Activated T-helper 1 cell treated with anti-CD3 and anti-CD28 coated beads, Interleukin-12 subunit alpha, Interleukin-12 subunit beta, Interleukin-2, Interleukin-4 antibody, amounts not matched to agents 30 ng/mL and 10 ng/mL and 1 ng/mL, durations not matched to agents 14 hours and 24 hours and 36 hours (primary cell): ENCODE measurements around the gene PCNX3. TPM values are rescaled to one million over a fixed set of nuclear protein-coding genes. Genes with fewer than 3 reads are reported as not detected.
"Not testable (repeated sequence)": the region's sequence is repeated elsewhere in the genome, so short reads cannot be mapped to it uniquely, and the experiment has no call there.

Experiments used
- DNase-seq: peaks from one replicate; pipeline ENCODE4 v3.0.0; 2021; ENCODE audit warnings: low spot score
- H3K27ac Mint-ChIP-seq: one replicate; pipeline ENCODE4 v1.8.0; 2021; ENCODE audit warnings: mild to moderate bottlenecking, mixed read lengths
- H3K27me3 Mint-ChIP-seq: one replicate; pipeline ENCODE4 v1.8.0; 2022; ENCODE audit warnings: mild to moderate bottlenecking, moderate library complexity, mixed read lengths; ENCODE audit not compliant: insufficient read depth
- H3K36me3 Mint-ChIP-seq: one replicate; pipeline ENCODE4 v1.8.0; 2021; ENCODE audit warnings: low read depth, mixed read lengths
- H3K4me1 Mint-ChIP-seq: one replicate; pipeline ENCODE4 v1.8.0; 2021; ENCODE audit warnings: low read depth, mixed read lengths
- H3K4me3 Mint-ChIP-seq: one replicate; pipeline ENCODE4 v1.8.0; 2021; ENCODE audit warnings: mild to moderate bottlenecking, moderate library complexity, mixed read lengths
- H3K9me3 Mint-ChIP-seq: one replicate; pipeline ENCODE4 v1.8.0; 2021; ENCODE audit warnings: mixed read lengths
- intact Hi-C: fragments of 100-400 bp; cut with micrococcal nuclease; formaldehyde crosslinking; loops from one replicate; pipeline ENCODE4 v1.15.1; 2024
- total RNA-seq: library from RNA; stranded (reverse); gene quantifications from 2 replicates; pipeline ENCODE4 v1.2.3, GENCODE V29; 2022

Gene PCNX3
- total RNA-seq, 1 donor from 2014 or later = 55.0 TPM

DNA sequence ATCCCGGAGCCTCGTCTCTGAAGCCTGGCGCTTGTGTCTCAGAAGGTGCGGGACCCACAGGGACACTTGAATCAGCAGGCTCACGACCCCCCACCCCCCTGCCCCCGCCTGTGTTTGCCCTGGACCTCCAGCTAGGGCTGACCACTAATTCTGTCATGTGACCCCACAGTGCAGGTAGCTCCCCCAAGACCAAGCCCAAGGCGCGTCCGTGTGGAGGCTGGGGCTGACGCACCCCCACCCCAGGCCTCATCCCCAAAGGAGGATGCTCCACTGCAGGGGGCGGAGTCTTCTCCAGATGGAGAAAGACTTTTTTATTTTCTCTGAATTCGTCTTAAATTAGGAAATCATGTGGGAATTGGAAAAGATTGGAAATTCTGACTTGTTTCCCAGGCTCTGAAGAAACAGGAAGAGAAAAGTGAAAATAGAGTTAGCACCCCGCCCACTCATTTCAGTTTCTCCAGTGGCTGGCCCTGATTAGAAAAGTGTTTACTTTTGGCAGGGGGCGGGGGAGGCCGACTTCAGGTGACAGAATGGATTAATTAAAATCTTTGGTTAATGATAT is 48.1 kb downstream of the PCNX3 start:
- intact Hi-C loops = loop anchor here (1.0 to 2.0 kb wide), 7 partner anchors 48 to 339 kb away; partner anchors contain the start of genes BANF1, C11orf68, DRAP1 and EIF1AD
- H3K4me1 Mint-ChIP-seq = peaks cover 30% of the 10 kb centered on the region
- peak overlapping the region; percentile 89 for H3K4me3 Mint-ChIP-seq
- no peak for DNase-seq
- H3K27me3 Mint-ChIP-seq = no peaks in the 10 kb centered on the region
- peak overlapping the region; percentile 93 for H3K27ac Mint-ChIP-seq
- H3K9me3 Mint-ChIP-seq = no peaks in the 10 kb centered on the region
- peaks cover 23% of the 10 kb centered on the region for H3K36me3 Mint-ChIP-seq

DNA sequence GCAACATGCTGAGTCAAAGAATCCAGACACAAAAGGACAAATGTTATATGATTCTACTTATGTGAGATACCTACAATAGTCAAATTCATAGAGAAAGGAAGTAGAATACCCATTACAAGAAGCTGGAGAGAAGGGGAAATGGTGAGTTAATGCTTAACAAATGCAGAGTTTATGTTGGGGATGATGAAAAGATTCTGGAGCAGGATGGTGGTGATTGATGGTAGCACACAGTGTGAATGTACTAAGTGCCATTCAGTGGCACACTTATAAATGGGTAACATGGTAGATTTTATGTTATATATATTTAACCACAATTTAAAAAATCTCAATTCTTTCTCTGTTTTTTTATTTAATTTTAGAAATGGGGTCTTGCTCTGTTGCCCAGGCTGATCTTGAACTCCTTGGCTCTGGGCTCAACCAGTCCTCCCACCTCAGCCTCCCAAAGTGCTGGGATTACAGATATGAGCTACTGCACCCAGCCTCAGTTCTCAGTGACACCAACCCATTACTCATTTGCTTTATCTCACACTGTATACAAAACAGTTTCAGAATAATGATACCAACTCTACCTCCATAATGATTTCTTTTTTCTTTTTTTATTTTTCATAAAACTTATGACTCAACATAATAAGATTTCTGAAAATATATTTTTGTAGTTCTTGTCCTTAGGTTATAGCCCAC is 56.7 kb downstream of the PCNX3 start:
- Mint-ChIP-seq H3K4me3 (no peak overlapping the region), H3K9me3 (no peaks in the 10 kb centered on the region), H3K27ac (no peak overlapping the region), H3K4me1 (no peaks in the 10 kb centered on the region), H3K36me3 (no peaks in the 10 kb centered on the region), H3K27me3 (no peaks in the 10 kb centered on the region)
- no peak for DNase-seq
- intact Hi-C loops = no loop called here

DNA sequence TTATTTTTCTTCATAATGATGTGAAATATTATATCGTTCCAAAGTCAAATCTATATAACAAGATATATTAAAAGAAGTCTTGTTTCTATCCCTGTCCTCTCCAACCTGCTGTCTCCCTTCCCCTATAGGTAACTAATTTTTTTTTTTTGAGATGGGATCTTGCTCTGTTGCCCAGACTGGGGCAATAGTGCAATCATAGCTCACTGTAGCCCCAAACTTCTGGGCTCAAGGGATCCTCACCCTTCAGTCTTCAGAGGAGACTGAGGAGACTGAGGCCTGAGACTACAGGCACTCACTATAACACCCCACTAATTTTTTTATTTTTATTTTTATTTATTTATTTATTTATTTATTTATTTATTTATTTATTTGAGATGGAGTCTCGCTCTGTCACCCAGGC is 57.4 kb downstream of the PCNX3 start:
- Mint-ChIP-seq H3K27ac (no peak overlapping the region), H3K36me3 (no peaks in the 10 kb centered on the region), H3K27me3 (no peaks in the 10 kb centered on the region), H3K9me3 (no peaks in the 10 kb centered on the region), H3K4me3 (no peak overlapping the region), H3K4me1 (no peaks in the 10 kb centered on the region)
- DNase-seq = no peak
- intact Hi-C loops = no loop called here

DNA sequence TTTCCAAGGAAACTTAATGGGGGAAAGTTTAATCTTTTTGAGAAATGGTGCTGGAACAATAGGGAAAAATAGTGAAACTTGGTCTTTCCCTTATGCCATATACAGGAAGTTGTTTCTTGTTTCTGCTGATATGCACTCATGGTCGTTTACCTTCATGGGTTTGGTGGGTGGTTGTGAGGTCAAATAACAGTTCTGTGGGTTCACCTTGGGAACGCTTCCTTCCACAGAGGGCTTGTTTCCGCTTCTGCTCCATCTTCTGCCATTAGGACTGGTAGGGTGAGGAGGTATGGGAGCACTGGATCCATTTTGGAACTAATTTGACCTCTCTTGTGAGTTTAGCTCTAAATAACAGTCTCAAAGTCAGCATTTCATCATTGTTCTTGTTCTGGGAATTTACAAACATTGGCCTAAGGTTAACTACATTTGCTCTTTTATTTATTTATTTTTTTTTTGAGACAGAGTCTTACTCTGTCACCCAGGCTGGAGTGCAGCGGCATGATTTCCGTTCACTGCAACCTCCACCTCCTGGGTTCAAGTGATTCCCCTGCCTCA is 64.7 kb downstream of the PCNX3 start:
- DNase-seq = no peak
- no peaks in the 10 kb centered on the region for H3K9me3 Mint-ChIP-seq
- intact Hi-C loops = no loop called here
- H3K27ac Mint-ChIP-seq = no peak overlapping the region
- H3K4me1 Mint-ChIP-seq = no peaks in the 10 kb centered on the region
- H3K36me3 Mint-ChIP-seq = no peaks in the 10 kb centered on the region
- H3K27me3 Mint-ChIP-seq = peaks cover 13% of the 10 kb centered on the region
- H3K4me3 Mint-ChIP-seq = no peak overlapping the region

DNA sequence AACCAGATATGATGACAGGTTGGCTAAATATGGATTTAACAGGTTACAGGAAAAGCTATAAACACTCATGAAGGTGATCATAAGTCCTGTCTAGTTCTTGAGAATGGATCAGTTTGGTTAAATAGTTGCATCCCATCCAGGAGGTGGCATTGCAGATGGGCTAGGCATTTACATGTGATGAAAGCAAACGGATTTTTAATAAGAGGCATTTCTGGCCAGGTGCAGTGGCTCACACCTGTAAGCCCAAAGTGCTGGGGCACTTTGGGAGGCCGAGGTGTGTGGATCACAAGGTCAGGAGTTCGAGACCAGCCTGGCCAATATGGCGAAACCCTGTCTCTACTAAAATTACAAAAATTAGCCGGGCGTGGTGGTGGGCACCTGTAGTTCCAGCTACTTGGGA is 67.9 kb downstream of the PCNX3 start:
- peaks cover 13% of the 10 kb centered on the region for H3K27me3 Mint-ChIP-seq
- intact Hi-C loops, H3K9me3 Mint-ChIP-seq, H3K27ac Mint-ChIP-seq, H3K4me3 Mint-ChIP-seq, H3K36me3 Mint-ChIP-seq, DNase-seq, H3K4me1 Mint-ChIP-seq: not testable (repeated sequence)

DNA sequence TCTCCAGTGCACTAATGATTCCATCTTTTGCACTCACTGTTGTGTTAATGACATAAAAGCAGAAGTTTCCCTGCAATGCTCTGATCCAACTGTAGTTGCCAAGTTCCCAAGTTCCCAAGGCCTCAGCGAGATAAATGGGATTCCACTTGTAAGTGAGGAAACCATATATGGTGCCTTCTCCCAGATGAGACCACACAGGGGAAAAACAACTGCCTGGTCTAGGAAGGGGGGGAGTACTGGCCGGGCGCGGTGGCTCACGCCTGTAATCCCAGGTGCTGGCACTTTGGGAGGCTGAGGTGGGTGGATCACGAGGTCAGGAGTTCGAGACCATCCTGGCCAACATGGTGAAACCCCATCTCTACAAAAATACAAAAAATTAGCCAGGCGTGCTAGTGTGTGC is 70.4 kb downstream of the PCNX3 start:
- intact Hi-C loops = no loop called here
- H3K4me1 Mint-ChIP-seq = no peaks in the 10 kb centered on the region
- H3K27me3 Mint-ChIP-seq = peaks cover 13% of the 10 kb centered on the region
- no peak overlapping the region for H3K27ac Mint-ChIP-seq
- no peaks in the 10 kb centered on the region for H3K36me3 Mint-ChIP-seq
- no peaks in the 10 kb centered on the region for H3K9me3 Mint-ChIP-seq
- H3K4me3 Mint-ChIP-seq = no peak overlapping the region
- no peak for DNase-seq

Other genes with a start within 250 kb of the PCNX3 start
- 15.3 and 19.4 TPM in 2 replicates for gene SLC25A45, start 233.1 kb upstream of the PCNX3 start, total RNA-seq
- 40.5 and 42.3 TPM in 2 replicates for gene FRMD8, start 229.1 kb upstream of the PCNX3 start, total RNA-seq
- 507 and 517 TPM in 2 replicates for gene NEAT1, start 193.0 kb upstream of the PCNX3 start, total RNA-seq
- gene MALAT1, start 116.7 kb upstream of the PCNX3 start, total RNA-seq = 5,323 and 5,421 TPM in 2 replicates
- 103 and 109 TPM in 2 replicates for gene SCYL1, start 90.7 kb upstream of the PCNX3 start, total RNA-seq
- gene LTBP3, start 57.4 kb upstream of the PCNX3 start, total RNA-seq = 97.9 and 103 TPM in 2 replicates
- 94.6 and 96.9 TPM in 2 replicates for gene ZNRD2, start 45.3 kb upstream of the PCNX3 start, total RNA-seq
- 50.4 and 50.6 TPM in 2 replicates for gene FAM89B, start 43.2 kb upstream of the PCNX3 start, total RNA-seq
- gene EHBP1L1, start 39.7 kb upstream of the PCNX3 start, total RNA-seq = 168 and 178 TPM in 2 replicates
- 1.6 and 2.0 TPM in 2 replicates for gene KCNK7, start 20.0 kb upstream of the PCNX3 start, total RNA-seq
- gene MAP3K11, start 1.6 kb upstream of the PCNX3 start, total RNA-seq = 103 and 106 TPM in 2 replicates
- gene SIPA1, start 22.3 kb downstream of the PCNX3 start, total RNA-seq = 117 and 130 TPM in 2 replicates
- 102 and 104 TPM in 2 replicates for gene RELA, start 47.1 kb downstream of the PCNX3 start, total RNA-seq
- gene KAT5, start 96.5 kb downstream of the PCNX3 start, total RNA-seq = 68.1 and 75.0 TPM in 2 replicates
- gene RNASEH2C, start 105.0 kb downstream of the PCNX3 start, total RNA-seq = 87.6 and 89.0 TPM in 2 replicates
- gene AP5B1, start 165.2 kb downstream of the PCNX3 start, total RNA-seq = 17.4 and 19.2 TPM in 2 replicates
- 0.10 and 0.36 TPM in 2 replicates for gene OVOL1, start 171.3 kb downstream of the PCNX3 start, total RNA-seq
- 1.6 and 1.9 TPM in 2 replicates for gene SNX32, start 218.2 kb downstream of the PCNX3 start, total RNA-seq
- 1,020 and 1,061 TPM in 2 replicates for gene CFL1, start 242.4 kb downstream of the PCNX3 start, total RNA-seq
- gene MUS81, start 244.7 kb downstream of the PCNX3 start, total RNA-seq = 77.7 and 79.6 TPM in 2 replicates